H9 (cell line): ENCODE data around the gene KMT2C. TPM values are rescaled to one million over a fixed set of nuclear protein-coding genes. Genes with fewer than 3 reads are reported as not detected.

Experiments used
- DNase-seq: peaks from one replicate; pipeline ENCODE4 v3.0.0-alpha.2; 2017
- H2AFZ ChIP-seq: one replicate; pipeline ENCODE4 v1.6.1; 2013; ENCODE audit warnings: mild to moderate bottlenecking, low read length, control low read depth, moderate library complexity
- H2AK5ac ChIP-seq: 2 replicates; pipeline ENCODE4 v1.6.1; 2013; ENCODE audit warnings: low read length, control low read depth, mixed read lengths; ENCODE audit not compliant: insufficient read length
- H2BK120ac ChIP-seq: one replicate; pipeline ENCODE4 v1.6.1; 2013; ENCODE audit warnings: low read depth, mild to moderate bottlenecking, low read length, control low read depth, inconsistent platforms; ENCODE audit not compliant: poor library complexity, severe bottlenecking
- H2BK12ac ChIP-seq: 2 replicates; pipeline ENCODE4 v1.6.1; 2013; ENCODE audit warnings: low read length, control low read depth, mixed read lengths, low read depth; ENCODE audit not compliant: insufficient read length
- H2BK15ac ChIP-seq: 2 replicates; pipeline ENCODE4 v1.6.1; 2013; ENCODE audit warnings: low read depth, low read length, control low read depth
- H2BK20ac ChIP-seq: one replicate; pipeline ENCODE4 v1.6.1; 2013; ENCODE audit warnings: low read depth, mild to moderate bottlenecking, low read length, control low read depth, inconsistent platforms; ENCODE audit not compliant: poor library complexity, severe bottlenecking
- H2BK5ac ChIP-seq: 2 replicates; pipeline ENCODE4 v1.6.1; 2013; ENCODE audit warnings: low read length, control low read depth, mixed read lengths; ENCODE audit not compliant: insufficient read length
- H3K14ac ChIP-seq: 2 replicates; pipeline ENCODE4 v1.6.1; 2013; ENCODE audit warnings: low read length, control low read depth; ENCODE audit not compliant: insufficient read depth
- H3K18ac ChIP-seq: 2 replicates; pipeline ENCODE4 v1.6.1; 2013; ENCODE audit warnings: low read depth, mild to moderate bottlenecking, mixed read lengths, low read length, control low read depth; ENCODE audit not compliant: insufficient read length
- H3K23ac ChIP-seq: 2 replicates; pipeline ENCODE4 v1.6.1; 2013; ENCODE audit warnings: low read length, control low read depth, mixed read lengths, low read depth; ENCODE audit not compliant: insufficient read length
- H3K23me2 ChIP-seq: 2 replicates; pipeline ENCODE4 v1.6.1; 2013; ENCODE audit warnings: low read depth, mild to moderate bottlenecking, mixed read lengths, low read length, control low read depth; ENCODE audit not compliant: insufficient read length, poor library complexity, severe bottlenecking
- H3K27ac ChIP-seq: 2 replicates; pipeline ENCODE4 v1.5.1; 2013; ENCODE audit warnings: low read length, control low read depth, mixed read lengths, low read depth; ENCODE audit not compliant: insufficient read length
- H3K27me3 ChIP-seq: 2 replicates; pipeline ENCODE4 v1.6.1; 2013; ENCODE audit warnings: low read length, control low read depth, inconsistent platforms; ENCODE audit not compliant: insufficient read depth
- H3K4ac ChIP-seq: 2 replicates; pipeline ENCODE4 v1.6.1; 2013; ENCODE audit warnings: low read depth, mild to moderate bottlenecking, control low read depth, inconsistent platforms, low read length, moderate library complexity
- H3K4me1 ChIP-seq: 2 replicates; pipeline ENCODE4 v1.6.1; 2013; ENCODE audit warnings: low read length, control low read depth, inconsistent platforms; ENCODE audit not compliant: insufficient read depth
- H3K4me2 ChIP-seq: 2 replicates; pipeline ENCODE4 v1.6.1; 2013; ENCODE audit warnings: low read length, control low read depth, mixed read lengths; ENCODE audit not compliant: insufficient read length, insufficient read depth
- H3K56ac ChIP-seq: 2 replicates; pipeline ENCODE4 v1.6.1; 2013; ENCODE audit warnings: low read depth, mild to moderate bottlenecking, mixed read lengths, low read length, control low read depth; ENCODE audit not compliant: insufficient read length
- H3K79me1 ChIP-seq: 2 replicates; pipeline ENCODE4 v1.6.1; 2013; ENCODE audit warnings: low read depth, mild to moderate bottlenecking, moderate library complexity, low read length, control low read depth, inconsistent platforms; ENCODE audit not compliant: insufficient read depth, poor library complexity, severe bottlenecking
- H3K79me2 ChIP-seq: 2 replicates; pipeline ENCODE4 v1.6.1; 2013; ENCODE audit warnings: low read length, control low read depth, inconsistent platforms; ENCODE audit not compliant: insufficient read depth
- H3K9ac ChIP-seq: 2 replicates; pipeline ENCODE4 v1.6.1; 2013; ENCODE audit warnings: low read length, control low read depth, mixed read lengths; ENCODE audit not compliant: insufficient read length; ENCODE audit errors: extremely low read depth
- H3K9me3 ChIP-seq: one replicate; pipeline ENCODE4 v1.6.1; 2013; ENCODE audit warnings: low read depth, low read length, inconsistent platforms; ENCODE audit not compliant: control insufficient read depth
- H3T11ph ChIP-seq: one replicate; pipeline ENCODE4 v1.6.1; 2013; ENCODE audit warnings: mild to moderate bottlenecking, low read length, control low read depth, inconsistent platforms
- H4K20me1 ChIP-seq: one replicate; pipeline ENCODE4 v1.6.1; 2013; ENCODE audit not compliant: control insufficient read depth, insufficient read length, insufficient read depth
- H4K5ac ChIP-seq: 2 replicates; pipeline ENCODE4 v1.6.1; 2013; ENCODE audit warnings: low read depth, mild to moderate bottlenecking, mixed read lengths, low read length, control low read depth; ENCODE audit not compliant: insufficient read length
- H4K8ac ChIP-seq: replicated peaks from 2 replicates; pipeline ENCODE4 v1.6.1; 2013; ENCODE audit warnings: low read length, control low read depth, mixed read lengths, low read depth; ENCODE audit not compliant: insufficient read length
- H4K91ac ChIP-seq: 2 replicates; pipeline ENCODE4 v1.6.1; 2013; ENCODE audit warnings: low read depth, mild to moderate bottlenecking, moderate library complexity, mixed read lengths, low read length, control low read depth; ENCODE audit not compliant: insufficient read length
- H3K27ac Mint-ChIP-seq, 3 experiments: 2 replicates in 2 of 3; 3 replicates in 1 of 3; pipeline ENCODE4 v1.8.0; 2020 to 2021; ENCODE audit warnings: mixed read lengths in 3 of 3, mild to moderate bottlenecking in 1 of 3, moderate library complexity in 1 of 3
- H3K27me3 Mint-ChIP-seq: 2 replicates; pipeline ENCODE4 v1.8.0; 2021; ENCODE audit warnings: low read depth, mild to moderate bottlenecking, moderate library complexity, mixed read lengths
- H3K36me3 Mint-ChIP-seq, 3 experiments: 2 replicates in 2 of 3; 3 replicates in 1 of 3; pipeline ENCODE4 v1.8.0; 2020 to 2021; ENCODE audit warnings: low read depth in 3 of 3, mixed read lengths in 3 of 3; ENCODE audit not compliant: insufficient read depth in 1 of 3
- H3K4me1 Mint-ChIP-seq, 2 experiments: 2 replicates each; pipeline ENCODE4 v1.8.0; 2020; ENCODE audit warnings: mixed read lengths in 2 of 2
- H3K4me3 Mint-ChIP-seq, 2 experiments: 2 replicates in 1 of 2; 3 replicates in 1 of 2; pipeline ENCODE4 v1.8.0; 2020 to 2021; ENCODE audit warnings: mild to moderate bottlenecking in 2 of 2, mixed read lengths in 2 of 2, moderate library complexity in 1 of 2
- H3K9me3 Mint-ChIP-seq, 2 experiments: 2 replicates in 1 of 2; 3 replicates in 1 of 2; pipeline ENCODE4 v1.8.0; 2020; ENCODE audit warnings: mild to moderate bottlenecking in 2 of 2, mixed read lengths in 2 of 2, moderate library complexity in 1 of 2
- CTCF ChIP-seq: fragments of 200-600 bp; sonication (generic); conservative IDR thresholded peaks from 3 replicates; pipeline ENCODE4 v1.8.0; 2021; ENCODE audit warnings: antibody characterized with exemption, mild to moderate bottlenecking
- WGBS: extraction: QIAGEN DNeasy Blood & Tissue Kit; methylation state at CpG from one replicate; pipeline ENCODE4 v1.1.7; 2013; ENCODE audit warnings: missing lambda C conversion rate, low lambda C conversion rate, mixed read lengths; ENCODE audit not compliant: insufficient read length; ENCODE audit errors: extremely low coverage; 5-methylcytosine and 5-hydroxymethylcytosine counted together
- total RNA-seq: library from RNA; stranded (reverse); gene quantifications from 2 replicates; pipeline ENCODE4 v1.2.1, GENCODE V29; 2021

KMT2C gene
- total RNA-seq, 1 experiment from 2014 or later = 32.2 TPM

GRCh38 chr7:152395112-152395511 is 40.7 kb downstream of the KMT2C start:
- no CpG with 5 or more reads among the region's 7 CpGs for WGBS
- Mint-ChIP-seq H3K27me3 (no peaks in the 10 kb centered on the region), H3K9me3 (peaks cover 4 to 5% of the 10 kb centered on the region in 2 experiments)

More at GRCh38 chr7:152395112-152395511, 40.7 kb downstream of the KMT2C start:
- Histone ChIP-seq H3K9ac (no peak overlapping the region), H2BK15ac (no peak overlapping the region), H4K20me1 (no peaks in the 10 kb centered on the region), H3K4me1 (no peaks in the 10 kb centered on the region), H3K79me2 (peaks cover 16% of the 10 kb centered on the region; the same call in 1 of the 2 replicates), H2BK20ac (no peak overlapping the region), H2AK5ac (no peak overlapping the region), H3K9me3 (peaks cover 23% of the 10 kb centered on the region), H2BK5ac (no peak overlapping the region), H4K5ac (no peak overlapping the region), H3K18ac (no peak overlapping the region), H4K91ac (no peak overlapping the region), H3T11ph (no peak overlapping the region), H3K4me2 (no peak overlapping the region), H3K79me1 (peaks cover 14% of the 10 kb centered on the region), H3K4ac (no peak overlapping the region), H2BK120ac (no peak overlapping the region), H4K8ac (no peak overlapping the region), H3K14ac (no peak overlapping the region), H3K56ac (no peak overlapping the region), H3K27me3 (no peaks in the 10 kb centered on the region), H3K23me2 (no peaks in the 10 kb centered on the region), H3K23ac (no peak overlapping the region), H2BK12ac (no peak overlapping the region), H3K27ac (no peak overlapping the region), H2AFZ (no peak overlapping the region)
- no peak overlapping the region for H3K4me3 Mint-ChIP-seq
- H3K27ac Mint-ChIP-seq = no peak overlapping the region
- DNase-seq = no peak
- no peak for TF ChIP-seq CTCF
- peaks cover 31 to 35% of the 10 kb centered on the region in 2 experiments for H3K4me1 Mint-ChIP-seq
- H3K36me3 Mint-ChIP-seq = peaks cover 0 to 2% (median under 1%) of the 10 kb centered on the region in 3 experiments; a peak in 2 of 7 replicates
